Measurements from ENCODE around the gene KLHL17. TPM values are rescaled to one million over a fixed set of nuclear protein-coding genes. Genes with fewer than 3 reads are reported as not detected.

Gene KLHL17
- total RNA-seq, 1 experiment from 2014 or later = 58.8 TPM

DNA sequence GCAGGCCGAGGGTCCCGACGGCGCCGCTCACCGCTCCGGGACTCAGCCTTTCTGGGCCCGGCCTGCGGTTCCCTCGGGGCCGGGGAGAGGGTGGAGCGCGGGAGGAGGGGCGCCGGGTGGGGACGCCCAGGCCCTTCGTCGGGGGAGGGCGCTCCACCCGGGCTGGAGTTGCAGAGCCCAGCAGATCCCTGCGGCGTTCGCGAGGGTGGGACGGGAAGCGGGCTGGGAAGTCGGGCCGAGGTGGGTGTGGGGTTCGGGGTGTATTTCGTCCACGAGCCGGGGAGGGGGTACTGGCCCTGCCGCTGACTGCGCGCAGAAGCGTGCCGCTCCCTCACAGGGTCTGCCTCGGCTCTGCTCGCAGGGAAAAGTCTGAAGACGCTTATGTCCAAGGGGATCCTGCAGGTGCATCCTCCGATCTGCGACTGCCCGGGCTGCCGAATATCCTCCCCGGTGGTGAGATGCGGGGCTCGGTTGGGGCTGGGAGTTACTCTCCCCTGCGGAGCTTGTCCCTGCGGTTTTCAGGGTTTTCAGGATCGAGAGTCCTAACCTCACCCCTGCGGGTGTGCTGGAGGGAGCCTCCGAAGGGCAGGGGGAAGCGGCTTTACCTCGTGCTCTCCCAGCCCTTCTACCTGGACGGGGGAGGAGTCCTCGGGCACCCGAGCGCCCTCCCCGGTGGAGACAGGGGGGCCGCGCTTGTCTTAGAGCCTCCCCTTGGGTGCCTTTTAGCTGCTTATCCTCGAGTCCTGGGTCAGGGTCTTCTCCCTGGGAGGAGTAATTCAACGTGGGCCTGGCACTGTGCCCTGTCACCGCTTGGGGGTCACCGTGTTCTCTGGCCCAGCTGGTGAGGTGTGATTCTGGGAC is 34.6 kb upstream of the KLHL17 start:
- DNase-seq (ENCODE audit: low read depth, low spot score) = no peak
- peaks cover 52% of the 10 kb centered on the region for H3K4me1 ChIP-seq (ENCODE audit: control insufficient read depth, insufficient read depth, low read length)
- ATAC-seq = peak; percentile 52
- intact Hi-C loops (cut with micrococcal nuclease; ENCODE audit: unreplicated experiment) = no loop called here
- no peaks in the 10 kb centered on the region for H3K27me3 ChIP-seq (ENCODE audit: control insufficient read depth, insufficient read depth, low read length)
- in situ Hi-C loops (cut with HindIII; ENCODE audit: low pct_unique_long_range_greater_than_20kb, low sequenced_read_pairs) = no loop called here
- ChIA-PET POLR2A (no interaction called here), CTCF (interaction anchor here (1.0 kb wide), 1 partner anchor 12 kb away, joined by 3 read pairs; no protein-coding TSS in a partner anchor)
- H3K36me3 ChIP-seq (ENCODE audit: control insufficient read depth, insufficient read depth, low read length) = no peaks in the 10 kb centered on the region
- H3K27ac ChIP-seq (ENCODE audit: low read length) = peak overlapping the region; percentile 69; the same call in 1 of the 2 replicates
- TF ChIP-seq POLR2AphosphoS5 (IDR thresholded peaks at IDR 0.05; ENCODE audit: low read depth, low read length) = 0 out of 2 replicates have a peak, but pooled peaks have one; percentile 31
- TF ChIP-seq, protein P1, sequence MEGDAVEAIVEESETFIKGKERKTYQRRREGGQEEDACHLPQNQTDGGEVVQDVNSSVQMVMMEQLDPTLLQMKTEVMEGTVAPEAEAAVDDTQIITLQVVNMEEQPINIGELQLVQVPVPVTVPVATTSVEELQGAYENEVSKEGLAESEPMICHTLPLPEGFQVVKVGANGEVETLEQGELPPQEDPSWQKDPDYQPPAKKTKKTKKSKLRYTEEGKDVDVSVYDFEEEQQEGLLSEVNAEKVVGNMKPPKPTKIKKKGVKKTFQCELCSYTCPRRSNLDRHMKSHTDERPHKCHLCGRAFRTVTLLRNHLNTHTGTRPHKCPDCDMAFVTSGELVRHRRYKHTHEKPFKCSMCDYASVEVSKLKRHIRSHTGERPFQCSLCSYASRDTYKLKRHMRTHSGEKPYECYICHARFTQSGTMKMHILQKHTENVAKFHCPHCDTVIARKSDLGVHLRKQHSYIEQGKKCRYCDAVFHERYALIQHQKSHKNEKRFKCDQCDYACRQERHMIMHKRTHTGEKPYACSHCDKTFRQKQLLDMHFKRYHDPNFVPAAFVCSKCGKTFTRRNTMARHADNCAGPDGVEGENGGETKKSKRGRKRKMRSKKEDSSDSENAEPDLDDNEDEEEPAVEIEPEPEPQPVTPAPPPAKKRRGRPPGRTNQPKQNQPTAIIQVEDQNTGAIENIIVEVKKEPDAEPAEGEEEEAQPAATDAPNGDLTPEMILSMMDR (IDR thresholded peaks at IDR 0.05) = peak; percentile 21; the same call in 1 of the 2 replicates
- no peak for TF ChIP-seq SIN3A (IDR thresholded peaks at IDR 0.05; ENCODE audit: borderline replicate concordance, insufficient read depth, low read depth, low read length)
- no TSS peak for BruUV-seq (replicated peaks)
- peak overlapping the region; percentile 57 for H3K4me3 ChIP-seq (ENCODE audit: low read depth in 2 of 2, low read length in 2 of 2)
- no peaks in the 10 kb centered on the region for H3K9me3 ChIP-seq (ENCODE audit: control insufficient read depth, insufficient read depth, low read depth, low read length)

DNA sequence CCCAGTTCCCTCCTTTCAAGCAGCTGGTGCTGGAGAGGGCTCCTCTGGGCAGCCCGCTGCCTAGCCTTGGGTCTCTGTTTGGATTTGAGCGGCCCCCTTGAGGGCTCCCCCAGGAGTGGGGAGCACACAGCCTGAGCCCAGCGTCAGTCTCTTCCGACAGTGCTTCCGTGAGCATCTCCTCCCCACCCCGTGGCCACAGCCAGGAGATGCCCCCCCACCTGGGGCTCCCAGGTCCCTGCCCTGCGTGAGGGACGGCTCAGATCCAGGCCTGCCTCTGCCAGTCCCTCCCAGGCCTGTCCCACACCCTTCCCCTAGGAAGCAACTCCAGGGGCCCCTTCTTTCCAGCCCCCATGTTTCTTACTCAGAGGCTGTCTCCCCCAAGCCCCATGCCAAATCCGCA is 33.1 kb upstream of the KLHL17 start:
- ATAC-seq (no peak), DNase-seq (ENCODE audit: low read depth, low spot score) (no peak)
- Histone ChIP-seq H3K9me3 (ENCODE audit: control insufficient read depth, insufficient read depth, low read depth, low read length) (no peaks in the 10 kb centered on the region), H3K36me3 (ENCODE audit: control insufficient read depth, insufficient read depth, low read length) (no peaks in the 10 kb centered on the region), H3K4me1 (ENCODE audit: control insufficient read depth, insufficient read depth, low read length) (peaks cover 47% of the 10 kb centered on the region), H3K27ac (ENCODE audit: low read length) (no peak overlapping the region; the same call in 1 of the 2 replicates), H3K27me3 (ENCODE audit: control insufficient read depth, insufficient read depth, low read length) (no peaks in the 10 kb centered on the region), H3K4me3 (ENCODE audit: low read depth in 2 of 2, low read length in 2 of 2) (no peak overlapping the region)
- in situ Hi-C loops (cut with HindIII; ENCODE audit: low pct_unique_long_range_greater_than_20kb, low sequenced_read_pairs) = no loop called here
- no TSS peak for BruUV-seq (replicated peaks)
- intact Hi-C loops (cut with micrococcal nuclease; ENCODE audit: unreplicated experiment) = no loop called here
- TF ChIP-seq, protein P1 (IDR thresholded peaks at IDR 0.05) = no peak
- TF ChIP-seq SIN3A (IDR thresholded peaks at IDR 0.05; ENCODE audit: borderline replicate concordance, insufficient read depth, low read depth, low read length) = no peak
- TF ChIP-seq POLR2AphosphoS5 (IDR thresholded peaks at IDR 0.05; ENCODE audit: low read depth, low read length) = no peak
- TF ChIP-seq TCF7L2 (IDR thresholded peaks at IDR 0.05; ENCODE audit: low read depth, low read length) = no peak
- TF ChIP-seq, protein P2, sequence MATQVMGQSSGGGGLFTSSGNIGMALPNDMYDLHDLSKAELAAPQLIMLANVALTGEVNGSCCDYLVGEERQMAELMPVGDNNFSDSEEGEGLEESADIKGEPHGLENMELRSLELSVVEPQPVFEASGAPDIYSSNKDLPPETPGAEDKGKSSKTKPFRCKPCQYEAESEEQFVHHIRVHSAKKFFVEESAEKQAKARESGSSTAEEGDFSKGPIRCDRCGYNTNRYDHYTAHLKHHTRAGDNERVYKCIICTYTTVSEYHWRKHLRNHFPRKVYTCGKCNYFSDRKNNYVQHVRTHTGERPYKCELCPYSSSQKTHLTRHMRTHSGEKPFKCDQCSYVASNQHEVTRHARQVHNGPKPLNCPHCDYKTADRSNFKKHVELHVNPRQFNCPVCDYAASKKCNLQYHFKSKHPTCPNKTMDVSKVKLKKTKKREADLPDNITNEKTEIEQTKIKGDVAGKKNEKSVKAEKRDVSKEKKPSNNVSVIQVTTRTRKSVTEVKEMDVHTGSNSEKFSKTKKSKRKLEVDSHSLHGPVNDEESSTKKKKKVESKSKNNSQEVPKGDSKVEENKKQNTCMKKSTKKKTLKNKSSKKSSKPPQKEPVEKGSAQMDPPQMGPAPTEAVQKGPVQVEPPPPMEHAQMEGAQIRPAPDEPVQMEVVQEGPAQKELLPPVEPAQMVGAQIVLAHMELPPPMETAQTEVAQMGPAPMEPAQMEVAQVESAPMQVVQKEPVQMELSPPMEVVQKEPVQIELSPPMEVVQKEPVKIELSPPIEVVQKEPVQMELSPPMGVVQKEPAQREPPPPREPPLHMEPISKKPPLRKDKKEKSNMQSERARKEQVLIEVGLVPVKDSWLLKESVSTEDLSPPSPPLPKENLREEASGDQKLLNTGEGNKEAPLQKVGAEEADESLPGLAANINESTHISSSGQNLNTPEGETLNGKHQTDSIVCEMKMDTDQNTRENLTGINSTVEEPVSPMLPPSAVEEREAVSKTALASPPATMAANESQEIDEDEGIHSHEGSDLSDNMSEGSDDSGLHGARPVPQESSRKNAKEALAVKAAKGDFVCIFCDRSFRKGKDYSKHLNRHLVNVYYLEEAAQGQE (IDR thresholded peaks at IDR 0.05; ENCODE audit: insufficient read depth in 1 of 2, low read depth in 2 of 2, low read length in 1 of 2) = no peak
- ChIA-PET CTCF (no interaction called here), POLR2A (no interaction called here)
